ENCODE measurements around the gene HADHB. TPM values are rescaled to one million over a fixed set of nuclear protein-coding genes. Genes with fewer than 3 reads are reported as not detected.

Gene HADHB
- total RNA-seq, 4 donors from 2014 or later: 57.6 to 150 (median 85.1) TPM

GRCh38 chr2:26292646-26293045, 47.9 kb downstream of the HADHB start:
- H3K9me3 ChIP-seq: no peaks in the 10 kb centered on the region
- no peaks in the 10 kb centered on the region for H3K27me3 ChIP-seq
- peaks cover 5 to 36% (median 8%) of the 10 kb centered on the region in 3 donors for H3K36me3 ChIP-seq
- 35 to 54% methylated on average over 6 of the region's 6 CpGs for WGBS, 2 donors
- no peak overlapping the region for H3K4me3 ChIP-seq
- peaks cover 0 to 21% (median 0%) of the 10 kb centered on the region in 3 donors for H3K4me1 ChIP-seq
- peak overlapping the region in 2 of 4 donors; percentile 30 to 45 for H3K27ac ChIP-seq
- intact Hi-C loops (cut with DNase I): no loop called here
- no peak for TF ChIP-seq CTCF (IDR thresholded peaks at IDR 0.05)
- no peak for TF ChIP-seq POLR2A (IDR thresholded peaks at IDR 0.05)
- no peak for DNase-seq

- DNase-seq: no peak
- Histone ChIP-seq H3K36me3 (peaks cover 0 to 8% (median 3%) of the 10 kb centered on the region in 3 donors), H3K9me3 (no peaks in the 10 kb centered on the region), H3K4me1 (peaks cover 8 to 50% (median 13%) of the 10 kb centered on the region in 3 donors), H3K4me3 (no peak overlapping the region), H3K27me3 (no peaks in the 10 kb centered on the region), H3K27ac (no peak overlapping the region)
- TF ChIP-seq CTCF (IDR thresholded peaks at IDR 0.05): no peak
- no peak for TF ChIP-seq POLR2A (IDR thresholded peaks at IDR 0.05)
- WGBS, 2 donors: 82 to 95% methylated on average over 1 of the region's 1 CpG
- intact Hi-C loops (cut with DNase I): no loop called here
Observed at GRCh38 chr2:26295511-26295910, 50.8 kb downstream of the HADHB start.

GRCh38 chr2:26297061-26297460, 52.3 kb downstream of the HADHB start:
- DNase-seq: no peak
- intact Hi-C loops (cut with DNase I): no loop called here
- peaks cover 14 to 62% (median 18%) of the 10 kb centered on the region in 3 donors for H3K4me1 ChIP-seq
- TF ChIP-seq POLR2A (IDR thresholded peaks at IDR 0.05) (no peak), CTCF (IDR thresholded peaks at IDR 0.05) (no peak)
- no peaks in the 10 kb centered on the region for H3K27me3 ChIP-seq
- no peaks in the 10 kb centered on the region for H3K36me3 ChIP-seq
- 86 to 90% methylated on average over 2 to 3 of the region's 3 CpGs for WGBS, 2 donors
- no peak overlapping the region for H3K27ac ChIP-seq
- H3K9me3 ChIP-seq: no peaks in the 10 kb centered on the region
- H3K4me3 ChIP-seq: no peak overlapping the region

- Histone ChIP-seq H3K27ac (peak overlapping the region; percentile 86 to 95 (median 92)), H3K9me3 (no peaks in the 10 kb centered on the region), H3K27me3 (no peaks in the 10 kb centered on the region), H3K4me3 (peak overlapping the region; percentile 33 to 74 (median 57)), H3K4me1 (peaks cover 22 to 62% (median 25%) of the 10 kb centered on the region in 3 donors), H3K36me3 (no peaks in the 10 kb centered on the region)
- no peak for TF ChIP-seq POLR2A (IDR thresholded peaks at IDR 0.05)
- DNase-seq: no peak
- intact Hi-C loops (cut with DNase I): no loop called here
- WGBS, 2 donors: 28 to 29% methylated on average over 5 of the region's 17 CpGs
Observed at GRCh38 chr2:26298286-26298637, 53.5 kb downstream of the HADHB start.

GRCh38 chr2:26298638-26299393, 54.1 kb downstream of the HADHB start:
- TF ChIP-seq POLR2A (IDR thresholded peaks at IDR 0.05) (peak in 2 of 4 donors; percentile 31 to 39), CTCF (IDR thresholded peaks at IDR 0.05) (no peak)
- Histone ChIP-seq H3K4me1 (peaks cover 22 to 67% (median 27%) of the 10 kb centered on the region in 3 donors), H3K9me3 (no peaks in the 10 kb centered on the region), H3K27me3 (no peaks in the 10 kb centered on the region), H3K27ac (peak overlapping the region; percentile 86 to 95 (median 92)), H3K36me3 (no peaks in the 10 kb centered on the region), H3K4me3 (peak overlapping the region; percentile 33 to 74 (median 57))
- DNase-seq: no peak
- 3 to 5% methylated on average over 30 of the region's 30 CpGs for WGBS, 2 donors
- intact Hi-C loops (cut with DNase I): no loop called here

Data from esophagus squamous epithelium (tissue), 5 donors.